GM21423 (cell line): Measurements from ENCODE around the gene MEG3.
"Not testable (repeated sequence)": the region's sequence is repeated elsewhere in the genome, so short reads cannot be mapped to it uniquely, and the experiment has no call there.

Experiments
- ATAC-seq: cut with Tn5 transposase; IDR thresholded peaks from one replicate; pipeline ENCODE4 v1.9.1; 2021; ENCODE audit warnings: mild to moderate bottlenecking, moderate library complexity; ENCODE audit not compliant: unreplicated experiment

Gene MEG3

DNA sequence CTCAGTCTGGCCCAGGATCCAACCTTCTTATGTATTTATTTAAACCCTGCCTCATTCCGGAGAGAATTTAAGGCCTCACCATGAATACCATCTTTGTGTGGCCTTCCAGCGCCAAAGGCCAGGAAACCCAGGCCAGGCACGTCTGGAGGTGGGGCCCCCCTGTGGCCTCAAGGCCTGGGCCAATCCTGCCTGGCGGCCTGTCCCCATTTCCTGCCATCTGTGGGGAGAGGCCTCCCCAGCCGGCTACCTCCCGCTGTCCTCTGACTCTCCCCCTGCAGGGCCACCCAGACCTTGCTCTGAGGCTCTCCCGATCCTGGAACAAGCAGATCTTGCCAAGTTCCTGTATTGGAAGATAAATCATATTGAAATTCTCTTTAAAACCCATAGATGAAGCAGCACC lies 37.4 kb upstream of the MEG3 start:
- ATAC-seq: no peak

GRCh38 chr14:100788942-100789341 lies 37.0 kb upstream of the MEG3 start:
- no peak for ATAC-seq

- no peak for ATAC-seq
Observed at GRCh38 chr14:100789460-100790417, 36.2 kb upstream of the MEG3 start.

DNA sequence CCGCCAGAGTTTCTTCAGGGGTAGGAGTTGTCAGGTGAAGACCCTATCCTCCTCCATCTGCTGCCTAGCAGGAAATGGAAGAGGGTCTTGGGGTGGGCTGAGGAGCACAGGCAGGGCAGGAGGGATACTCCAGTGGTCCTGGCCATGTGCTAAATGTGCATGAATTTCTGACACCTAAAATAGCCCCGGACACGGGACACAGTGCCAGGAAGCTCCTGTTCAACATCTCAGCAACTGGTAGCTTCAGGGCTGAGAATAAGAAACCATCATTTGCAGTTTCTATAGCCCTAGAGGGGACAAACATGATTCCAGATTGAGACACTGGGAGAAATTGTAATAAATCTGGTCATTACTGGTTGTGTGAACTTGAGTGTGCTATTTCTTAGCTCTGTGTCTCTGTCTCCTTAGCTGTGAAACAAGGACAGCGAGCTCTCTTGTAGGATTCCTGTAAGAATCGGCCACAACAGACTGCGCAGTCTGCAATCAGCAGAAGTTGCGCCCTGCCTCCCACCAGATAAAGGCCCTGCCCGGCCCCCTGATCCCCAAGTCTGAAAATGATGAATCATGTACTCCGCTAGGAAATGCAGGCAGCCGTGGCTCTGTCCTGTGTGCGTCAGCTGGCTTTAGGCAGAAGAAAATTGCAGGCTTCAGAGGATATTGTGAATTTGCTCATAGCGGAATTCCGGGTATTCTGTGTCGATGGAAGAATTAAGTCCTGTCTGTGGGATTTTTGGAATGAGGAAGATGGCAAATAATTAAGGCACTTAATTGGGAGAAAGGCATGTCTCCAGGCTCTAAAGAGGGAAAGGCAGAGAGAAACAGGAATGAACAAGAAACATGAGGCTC lies 35.2 kb upstream of the MEG3 start:
- ATAC-seq: no peak

DNA sequence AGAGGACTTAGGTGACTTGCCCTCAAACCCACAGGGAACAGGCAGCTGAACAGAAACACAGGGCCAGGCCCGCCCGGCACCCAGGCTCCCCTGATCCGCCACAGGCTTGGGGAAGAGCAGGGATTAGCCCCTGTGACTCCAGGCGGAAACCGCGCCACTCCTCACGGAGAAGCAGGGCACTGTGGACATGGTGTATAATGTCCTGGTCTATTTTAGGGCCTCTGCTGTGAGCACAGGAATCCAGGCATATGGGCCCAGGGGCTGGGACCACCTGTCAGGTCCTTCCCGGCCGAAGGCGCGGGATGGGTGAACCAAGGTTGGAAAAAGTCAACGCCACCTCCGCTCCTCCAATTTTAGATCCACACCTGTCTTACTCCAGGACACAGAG lies 34.6 kb upstream of the MEG3 start:
- no peak for ATAC-seq

DNA sequence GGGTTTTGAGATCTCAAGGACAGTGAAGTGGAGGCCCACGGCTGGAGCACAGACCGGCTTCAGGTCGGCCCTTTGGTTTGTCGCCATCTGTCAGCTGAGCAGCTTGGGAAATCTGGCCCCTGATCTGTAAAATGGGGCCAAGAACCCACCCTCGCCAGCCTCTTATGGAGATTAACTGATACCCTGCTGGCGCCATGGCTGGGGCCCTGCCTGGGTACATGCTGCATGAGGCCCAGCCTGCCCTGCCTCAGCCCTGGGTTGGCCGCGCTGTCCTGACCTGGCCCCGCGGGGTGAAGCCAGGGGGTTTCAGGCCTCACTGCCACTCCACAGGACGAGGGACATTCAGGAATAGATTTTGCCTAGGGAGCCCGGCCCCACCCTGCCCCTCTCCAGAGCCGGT lies 33.9 kb upstream of the MEG3 start:
- no peak for ATAC-seq

DNA sequence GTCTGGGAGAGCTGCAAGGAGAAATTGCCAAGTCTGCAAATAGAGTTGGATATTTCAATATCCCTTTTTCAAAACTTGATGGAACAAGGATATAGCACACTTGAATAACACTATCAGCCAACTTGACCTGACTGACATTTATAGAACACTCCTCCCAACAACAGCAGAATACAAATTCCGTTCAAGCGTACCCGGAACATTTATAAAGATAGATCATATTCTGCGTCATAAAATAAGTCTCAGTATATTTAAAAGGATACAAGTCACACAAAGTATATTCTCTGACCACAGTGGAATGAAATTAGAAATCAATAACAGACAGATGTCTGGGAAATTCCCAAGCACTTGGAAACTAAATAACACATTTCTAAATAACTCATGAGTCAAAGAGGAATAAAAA lies 29.0 kb upstream of the MEG3 start:
- no peak for ATAC-seq

GRCh38 chr14:100800041-100800440 lies 25.9 kb upstream of the MEG3 start:
- no peak for ATAC-seq

GRCh38 chr14:100801433-100801832 lies 24.5 kb upstream of the MEG3 start:
- ATAC-seq: not testable (repeated sequence)

- ATAC-seq: no peak
Observed at GRCh38 chr14:100802179-100802578, 23.7 kb upstream of the MEG3 start.

DNA sequence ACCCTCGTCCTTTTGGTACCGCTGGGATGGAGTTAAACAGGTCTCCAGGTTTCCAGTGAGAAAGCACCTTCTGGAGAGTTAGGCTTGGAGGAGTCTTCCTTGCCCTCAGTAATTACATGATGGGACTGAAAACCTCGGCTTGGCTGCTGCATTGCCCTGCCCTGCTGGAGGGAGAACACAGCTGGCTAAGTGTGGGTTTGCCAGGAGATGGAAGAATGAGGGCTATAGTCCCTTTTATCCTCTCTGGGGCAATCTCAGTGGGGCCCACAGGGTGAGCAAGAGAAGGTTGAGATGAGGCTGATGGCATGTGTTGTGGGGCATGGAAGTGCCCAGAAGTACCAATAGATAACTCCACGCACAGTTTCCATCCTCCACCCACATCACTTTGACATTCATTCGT lies 23.2 kb upstream of the MEG3 start:
- no peak for ATAC-seq

- no peak for ATAC-seq
Observed at GRCh38 chr14:100803226-100803625, 22.7 kb upstream of the MEG3 start.

DNA sequence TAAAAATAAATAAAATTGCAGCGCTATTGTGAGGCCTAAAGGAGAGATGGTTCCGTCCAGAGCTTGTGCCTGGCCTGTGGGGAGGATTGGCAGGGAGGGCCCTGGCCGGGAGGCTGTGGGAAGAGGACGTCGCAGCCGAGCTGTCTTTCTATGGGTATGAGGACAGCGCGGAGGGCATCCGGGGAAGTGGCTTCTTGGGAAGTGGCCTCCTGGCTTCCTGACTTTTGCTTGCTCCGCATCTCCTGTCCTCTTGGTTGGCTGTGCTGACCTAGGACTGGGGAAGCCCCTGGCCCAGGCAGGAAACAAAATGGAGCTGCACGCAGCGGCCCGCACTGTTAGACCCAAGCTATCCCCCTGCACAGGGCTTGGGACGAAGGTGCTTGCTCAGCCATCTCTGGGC lies 22.2 kb upstream of the MEG3 start:
- no peak for ATAC-seq

- no peak for ATAC-seq
Observed at GRCh38 chr14:100804138-100804537, 21.8 kb upstream of the MEG3 start.

- no peak for ATAC-seq
Observed at GRCh38 chr14:100804558-100805309, 21.2 kb upstream of the MEG3 start.

DNA sequence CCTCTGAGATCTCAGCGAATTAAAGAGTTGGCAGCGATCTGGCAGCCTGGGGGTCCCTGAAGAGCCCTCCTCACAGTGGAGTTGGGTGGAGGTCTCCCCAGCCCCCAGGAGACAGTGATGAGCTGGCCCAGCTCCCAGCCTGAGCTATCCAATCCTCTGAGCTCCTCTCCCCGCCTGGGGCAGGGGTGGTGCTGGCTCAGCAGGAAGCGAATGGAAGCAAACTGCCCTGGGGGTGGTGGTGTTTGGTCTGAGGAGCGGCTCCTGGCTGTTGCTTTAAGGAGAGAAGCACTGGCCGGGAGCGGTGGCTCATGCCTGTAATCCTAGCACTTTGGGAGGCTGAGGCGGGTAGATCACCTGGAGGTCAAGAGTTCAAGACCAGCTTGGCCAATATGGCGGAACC lies 19.5 kb upstream of the MEG3 start:
- no peak for ATAC-seq

- no peak for ATAC-seq
Observed at GRCh38 chr14:100807496-100807895, 18.4 kb upstream of the MEG3 start.

DNA sequence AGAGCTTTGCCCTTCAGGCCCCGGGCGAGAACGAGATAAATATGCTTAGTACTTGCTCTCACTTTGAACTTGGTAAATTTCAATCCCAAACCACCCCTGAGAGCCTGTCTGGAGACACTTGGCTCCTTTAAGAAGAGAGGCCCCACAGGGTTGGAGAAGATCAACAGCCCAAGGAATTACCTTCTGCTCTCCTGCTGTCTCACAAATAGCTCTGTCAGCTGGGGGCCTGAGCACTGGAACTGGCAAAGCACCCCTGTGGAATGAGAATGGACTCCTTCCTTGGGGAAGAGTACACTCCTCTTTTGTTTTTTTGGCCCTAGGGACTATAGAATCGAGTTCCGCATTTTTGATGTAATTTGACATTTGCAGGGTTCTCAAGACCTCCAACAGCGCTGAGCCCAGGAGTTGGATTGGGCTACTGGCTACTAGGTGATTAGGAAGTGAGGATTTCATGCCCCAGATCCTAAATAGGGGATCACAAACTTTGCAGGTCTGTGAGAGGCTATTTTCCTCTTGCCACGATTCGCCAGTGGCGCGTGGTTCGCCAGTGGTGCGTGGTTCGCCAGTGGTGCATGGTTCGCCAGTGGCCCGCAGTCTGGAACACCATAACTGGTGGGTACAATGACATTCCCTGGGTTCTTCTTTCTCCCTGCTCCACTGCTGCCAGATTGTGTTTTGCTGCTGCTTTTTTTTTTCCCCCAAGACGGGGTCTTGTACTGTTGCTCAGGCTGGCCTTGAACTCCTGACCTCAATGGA lies 17.8 kb upstream of the MEG3 start:
- ATAC-seq: no peak

DNA sequence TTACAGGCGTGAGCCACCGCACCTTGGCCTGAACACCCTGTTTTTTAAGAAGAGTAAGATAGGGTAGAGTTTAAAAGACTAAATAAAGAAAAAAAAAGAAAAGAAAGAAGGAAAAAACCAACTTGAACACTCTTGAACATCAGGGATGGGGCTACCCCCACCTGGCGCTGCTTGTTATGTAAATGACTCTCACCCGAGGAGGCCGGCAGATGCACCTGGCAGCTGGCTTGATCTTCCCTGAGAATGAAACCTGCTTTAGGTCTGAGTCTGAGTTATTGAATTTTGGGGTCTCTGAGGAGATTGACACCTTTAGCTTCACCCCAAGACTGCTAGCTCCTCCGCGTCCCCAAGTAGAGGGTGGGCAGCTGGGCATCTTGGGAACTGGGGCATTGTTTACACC lies 15.5 kb upstream of the MEG3 start:
- no peak for ATAC-seq

GRCh38 chr14:100810861-100811461 lies 15.0 kb upstream of the MEG3 start:
- no peak for ATAC-seq
